IMR-90 (cell line): ENCODE data around the gene DGKD. TPM values are rescaled to one million over a fixed set of nuclear protein-coding genes. Genes with fewer than 3 reads are reported as not detected.

Experiments
- ATAC-seq: fragments of 200-7000 bp; cut with Tn5 transposase; 2 replicates; pipeline ENCODE4 v1.9.1; 2020; ENCODE audit warnings: low read depth, mild to moderate bottlenecking, moderate library complexity
- BruUV-seq: library from RNA; stranded (reverse); fragments of 400-500 nt; replicated peaks from 2 replicates; lab custom pipeline; 2021; lab: Mats Ljungman, UMichigan
- CTCF ChIA-PET: fragments of 300-600 bp; formaldehyde crosslinking; extraction: SDS; loops from one replicate; lab custom pipeline; 2021; ENCODE audit warnings: antibody characterized with exemption; lab: Yijun Ruan, JAX
- POLR2A ChIA-PET: fragments of 300-600 bp; sonication (Branson Sonifier 250); formaldehyde crosslinking; loops from one replicate; lab custom pipeline; 2022; ENCODE audit warnings: antibody characterized with exemption; ENCODE audit not compliant: unreplicated experiment; lab: Charles Lee
- DNase-seq: peaks from one replicate; pipeline ENCODE4 v3.0.0; 2013
- H2AFZ ChIP-seq: replicated peaks from 2 replicates; pipeline ENCODE3; 2013; ENCODE audit warnings: low read length, mild to moderate bottlenecking; ENCODE audit not compliant: poor library complexity
- H2AK5ac ChIP-seq: 2 replicates; pipeline ENCODE4 v1.6.1; 2013; ENCODE audit warnings: low read depth, low read length, inconsistent platforms
- H2AK9ac ChIP-seq: replicated peaks from 2 replicates; pipeline ENCODE3; 2013; ENCODE audit warnings: mild to moderate bottlenecking, low read depth, low read length, moderate library complexity; ENCODE audit not compliant: poor library complexity
- H2BK120ac ChIP-seq: 2 replicates; pipeline ENCODE4 v1.6.1; 2013; ENCODE audit warnings: low read depth, low read length, inconsistent platforms
- H2BK15ac ChIP-seq: 3 replicates; pipeline ENCODE4 v1.6.1; 2013; ENCODE audit warnings: low read depth, low read length, inconsistent platforms
- H2BK20ac ChIP-seq: 2 replicates; pipeline ENCODE4 v1.6.1; 2013; ENCODE audit warnings: low read depth, mild to moderate bottlenecking, inconsistent platforms, low read length, moderate library complexity
- H2BK5ac ChIP-seq: 2 replicates; pipeline ENCODE4 v1.6.1; 2013; ENCODE audit warnings: mild to moderate bottlenecking, low read depth, low read length, inconsistent platforms; ENCODE audit not compliant: poor library complexity, severe bottlenecking
- H3K14ac ChIP-seq: replicated peaks from 2 replicates; pipeline ENCODE4 v1.6.1; 2013; ENCODE audit warnings: low read depth, low read length, inconsistent platforms
- H3K18ac ChIP-seq: 2 replicates; pipeline ENCODE4 v1.6.1; 2013; ENCODE audit warnings: low read depth, low read length, control low read depth
- H3K23ac ChIP-seq: 2 replicates; pipeline ENCODE4 v1.6.1; 2013; ENCODE audit warnings: low read depth, low read length, inconsistent platforms
- H3K27ac ChIP-seq: 2 replicates; pipeline ENCODE4 v1.5.1; 2013; ENCODE audit warnings: mild to moderate bottlenecking, control low read depth, low read length; ENCODE audit not compliant: insufficient read depth
- H3K27me3 ChIP-seq: 2 replicates; pipeline ENCODE4 v1.6.1; 2013; ENCODE audit warnings: low read length; ENCODE audit not compliant: control insufficient read depth, insufficient read depth
- H3K36me3 ChIP-seq: 2 replicates; pipeline ENCODE4 v1.6.1; 2013; ENCODE audit warnings: low read length, mixed read lengths; ENCODE audit not compliant: control insufficient read depth, insufficient read depth
- H3K4ac ChIP-seq: 2 replicates; pipeline ENCODE4 v1.6.1; 2013; ENCODE audit warnings: low read depth, low read length, inconsistent platforms
- H3K4me1 ChIP-seq: 2 replicates; pipeline ENCODE4 v1.6.1; 2013; ENCODE audit warnings: low read length, mixed read lengths; ENCODE audit not compliant: control insufficient read depth, insufficient read depth
- H3K4me2 ChIP-seq: 2 replicates; pipeline ENCODE4 v1.6.1; 2013; ENCODE audit warnings: low read depth, mild to moderate bottlenecking, control low read depth, low read length, moderate library complexity
- H3K4me3 ChIP-seq: 2 replicates; pipeline ENCODE4 v1.5.1; 2013; ENCODE audit warnings: low read depth, mild to moderate bottlenecking, control low read depth, low read length, moderate library complexity; ENCODE audit not compliant: insufficient read depth
- H3K56ac ChIP-seq: 2 replicates; pipeline ENCODE4 v1.6.1; 2013; ENCODE audit warnings: low read length, inconsistent platforms; ENCODE audit not compliant: insufficient read depth; ENCODE audit errors: extremely low read depth
- H3K79me1 ChIP-seq, 2 experiments: 2 replicates each; pipeline ENCODE4 v1.6.1; 2013; ENCODE audit warnings: low read length in 2 of 2, inconsistent platforms in 1 of 2, low read depth in 1 of 2
- H3K9ac ChIP-seq: 2 replicates; pipeline ENCODE4 v1.6.1; 2013; ENCODE audit warnings: low read depth, low read length, control low read depth
- H3K9me1 ChIP-seq: 2 replicates; pipeline ENCODE4 v1.6.1; 2013; ENCODE audit warnings: low read length, inconsistent platforms; ENCODE audit not compliant: insufficient read depth
- H3K9me3 ChIP-seq: 2 replicates; pipeline ENCODE4 v1.6.1; 2013; ENCODE audit warnings: low read length; ENCODE audit not compliant: control insufficient read depth, insufficient read depth
- H4K20me1 ChIP-seq: 2 replicates; pipeline ENCODE4 v1.6.1; 2013; ENCODE audit warnings: low read length, inconsistent platforms; ENCODE audit not compliant: insufficient read depth
- H4K5ac ChIP-seq: 2 replicates; pipeline ENCODE4 v1.6.1; 2013; ENCODE audit warnings: mild to moderate bottlenecking, low read depth, low read length, control low read depth
- H4K8ac ChIP-seq, 2 experiments: 2 replicates each; pipeline ENCODE4 v1.6.1; 2013; ENCODE audit warnings: low read depth in 2 of 2, low read length in 2 of 2, control low read depth in 1 of 2, inconsistent platforms in 1 of 2
- H4K91ac ChIP-seq: 2 replicates; pipeline ENCODE4 v1.6.1; 2013; ENCODE audit warnings: low read depth, low read length, inconsistent platforms; ENCODE audit not compliant: insufficient read depth
- BHLHE40 ChIP-seq: fragments of 150-350 bp; IDR thresholded peaks from 2 replicates; pipeline ENCODE4 v1.6.1; 2016; ENCODE audit warnings: mild to moderate bottlenecking, low read depth, low read length
- ELK1 ChIP-seq: fragments of 150-350 bp; IDR thresholded peaks from 2 replicates; pipeline ENCODE4 v1.6.1; 2016; ENCODE audit warnings: low read depth, mild to moderate bottlenecking, low read length, moderate library complexity, borderline replicate concordance
- RAD21 ChIP-seq: IDR thresholded peaks from 2 replicates; pipeline ENCODE4 v1.6.1; 2012; ENCODE audit warnings: low read length, improper control_type of control experiment
- RFX5 ChIP-seq: IDR thresholded peaks from 2 replicates; pipeline ENCODE4 v1.8.0; 2012; ENCODE audit warnings: low read depth, mild to moderate bottlenecking, low read length, moderate library complexity
- WGBS, 2 experiments: methylation state at CpG; one replicate each; pipeline versions ENCODE4 v1.1.5 to v1.1.7; 2013; ENCODE audit warnings: missing lambda C conversion rate in 2 of 2; ENCODE audit not compliant: insufficient read length in 1 of 2; ENCODE audit errors: extremely low coverage in 2 of 2; 5-methylcytosine and 5-hydroxymethylcytosine counted together
- dilution Hi-C: fragments of 300-500 bp; cut with HindIII; formaldehyde crosslinking; loops from one replicate; pipeline ENCODE4 v1.14.3; 2018; ENCODE audit warnings: low sequenced_read_pairs; ENCODE audit not compliant: unreplicated experiment
- in situ Hi-C: fragments of 300-500 bp; cut with MboI; formaldehyde crosslinking; loops from 3 replicates; pipeline ENCODE4 v1.14.3; 2019; ENCODE audit warnings: low sequenced_read_pairs, inconsistent platforms, mixed read lengths
- intact Hi-C: fragments of 100-400 bp; cut with micrococcal nuclease; formaldehyde crosslinking; loops from 2 replicates; pipeline ENCODE4 v1.10.0; 2022
- polyA plus RNA-seq, 3 experiments: library from polyadenylated mRNA; depleted of rRNA; stranded (reverse); fragments of >200 nt; gene quantifications; 2 replicates each; pipeline ENCODE4 v1.2.3, GENCODE V29; 2012; ENCODE audit warnings: low replicate concordance in 1 of 3
- total RNA-seq: library from RNA; depleted of rRNA; stranded (reverse); fragments of >200 nt; gene quantifications from 2 replicates; pipeline ENCODE4 v1.2.3, GENCODE V29; 2012

DGKD gene
- total and polyA plus RNA-seq, 2 of the 4 experiments (the other 2 are of a cell fraction): 6.5 to 10.1 TPM

DNA sequence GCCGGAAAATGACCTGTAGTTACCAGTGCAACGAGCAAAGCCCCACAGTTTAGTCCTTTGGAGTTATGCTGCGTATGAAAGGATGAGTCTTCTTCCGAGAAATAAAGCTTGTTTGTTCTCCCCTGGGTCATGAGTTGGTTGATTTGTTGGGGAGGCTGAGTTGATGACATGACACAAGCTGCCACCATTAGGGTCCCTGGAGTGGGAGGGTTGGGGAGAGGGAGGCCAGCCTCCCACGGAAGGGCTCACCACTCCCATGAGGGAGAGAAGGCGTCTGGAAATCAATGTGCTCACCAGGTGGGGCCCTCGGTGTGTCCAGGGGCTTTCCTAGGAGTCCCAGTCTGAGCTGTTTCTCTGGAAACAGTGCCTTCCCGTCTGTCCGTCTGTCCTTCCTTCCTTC lies 7.4 kb upstream of the DGKD start:
- H4K20me1 ChIP-seq: no peaks in the 10 kb centered on the region
- peaks cover 3% of the 10 kb centered on the region; the same call in 1 of the 2 replicates for H3K9me1 ChIP-seq
- H2AK5ac ChIP-seq: no peak overlapping the region
- H3K27me3 ChIP-seq: peaks cover 21% of the 10 kb centered on the region
- H3K23ac ChIP-seq: no peak overlapping the region
- no peak overlapping the region for H2BK120ac ChIP-seq
- ATAC-seq (no peak), DNase-seq (no peak)
- no peak overlapping the region for H3K18ac ChIP-seq
- no peak overlapping the region for H3K56ac ChIP-seq
- intact Hi-C loops: no loop called here
- in situ Hi-C loops: no loop called here
- no peak overlapping the region for H3K14ac ChIP-seq
- WGBS, 2 experiments: 100% methylated on average over 1 of the region's 9 CpGs; no CpG with 5 or more reads in 1 of the 2 experiments
- H3K9me3 ChIP-seq: no peaks in the 10 kb centered on the region
- no peak overlapping the region for H4K5ac ChIP-seq
- no peaks in the 10 kb centered on the region for H3K36me3 ChIP-seq
- no peak overlapping the region for H2AFZ ChIP-seq
- H3K27ac ChIP-seq: no peak overlapping the region
- no peak overlapping the region for H3K4ac ChIP-seq
- no peak overlapping the region for H3K4me2 ChIP-seq
- TF ChIP-seq RAD21 (no peak), ELK1 (no peak), RFX5 (no peak), BHLHE40 (no peak)
- no peak overlapping the region for H4K91ac ChIP-seq
- dilution Hi-C loops: no loop called here
- BruUV-seq: no TSS peak
- H3K79me1 ChIP-seq: no peaks in the 10 kb centered on the region
- ChIA-PET CTCF (no interaction called here), POLR2A (no interaction called here)
- no peak overlapping the region for H3K9ac ChIP-seq
- H4K8ac ChIP-seq: no peak overlapping the region
- no peak overlapping the region for H2BK20ac ChIP-seq
- H3K4me3 ChIP-seq: no peak overlapping the region
- no peak overlapping the region for H2BK5ac ChIP-seq
- peaks cover 1% of the 10 kb centered on the region for H3K4me1 ChIP-seq
- no peak overlapping the region for H2BK15ac ChIP-seq
- H2AK9ac ChIP-seq: no peak overlapping the region
